ENCODE measurements around the gene IFITM5. TPM values are rescaled to one million over a fixed set of nuclear protein-coding genes. Genes with fewer than 3 reads are reported as not detected.
A peak's percentile ranks its signal among the peaks of the same experiment; 100 is the strongest.

The IFITM5 gene
- polyA plus RNA-seq, 1 donor from 2014 or later: not detected

DNA sequence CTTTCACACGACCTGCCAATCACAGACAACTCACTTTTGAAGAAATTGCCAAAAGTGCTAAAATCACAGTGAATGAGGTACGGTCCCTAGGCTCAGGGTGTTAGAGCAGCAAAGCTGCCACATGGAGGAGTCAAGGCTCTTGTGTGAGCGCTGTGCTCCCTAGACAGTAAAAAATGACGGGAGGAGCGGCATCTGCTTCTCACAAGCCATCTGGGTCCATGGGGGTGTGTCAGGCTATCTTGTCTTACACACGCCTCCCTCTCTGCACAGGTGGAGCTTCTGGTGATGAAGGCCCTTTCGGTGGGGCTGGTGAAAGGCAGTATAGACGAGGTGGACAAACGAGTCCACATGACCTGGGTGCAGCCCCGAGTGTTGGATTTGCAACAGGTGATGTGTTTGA is 47.8 kb downstream of the IFITM5 start:
- H3K9ac ChIP-seq (ENCODE audit: low read length): no peak overlapping the region
- H4K20me1 ChIP-seq (ENCODE audit: insufficient read depth): no peaks in the 10 kb centered on the region
- no peak overlapping the region for H3K4me2 ChIP-seq (ENCODE audit: low read length)
- no peak for TF ChIP-seq TAF1 (IDR thresholded peaks at IDR 0.05; ENCODE audit: low read depth)
- no peak for TF ChIP-seq EZH2 (IDR thresholded peaks at IDR 0.05; ENCODE audit: borderline replicate concordance, insufficient read depth, low read length, poor library complexity, severe bottlenecking)
- TF ChIP-seq, protein P1, sequence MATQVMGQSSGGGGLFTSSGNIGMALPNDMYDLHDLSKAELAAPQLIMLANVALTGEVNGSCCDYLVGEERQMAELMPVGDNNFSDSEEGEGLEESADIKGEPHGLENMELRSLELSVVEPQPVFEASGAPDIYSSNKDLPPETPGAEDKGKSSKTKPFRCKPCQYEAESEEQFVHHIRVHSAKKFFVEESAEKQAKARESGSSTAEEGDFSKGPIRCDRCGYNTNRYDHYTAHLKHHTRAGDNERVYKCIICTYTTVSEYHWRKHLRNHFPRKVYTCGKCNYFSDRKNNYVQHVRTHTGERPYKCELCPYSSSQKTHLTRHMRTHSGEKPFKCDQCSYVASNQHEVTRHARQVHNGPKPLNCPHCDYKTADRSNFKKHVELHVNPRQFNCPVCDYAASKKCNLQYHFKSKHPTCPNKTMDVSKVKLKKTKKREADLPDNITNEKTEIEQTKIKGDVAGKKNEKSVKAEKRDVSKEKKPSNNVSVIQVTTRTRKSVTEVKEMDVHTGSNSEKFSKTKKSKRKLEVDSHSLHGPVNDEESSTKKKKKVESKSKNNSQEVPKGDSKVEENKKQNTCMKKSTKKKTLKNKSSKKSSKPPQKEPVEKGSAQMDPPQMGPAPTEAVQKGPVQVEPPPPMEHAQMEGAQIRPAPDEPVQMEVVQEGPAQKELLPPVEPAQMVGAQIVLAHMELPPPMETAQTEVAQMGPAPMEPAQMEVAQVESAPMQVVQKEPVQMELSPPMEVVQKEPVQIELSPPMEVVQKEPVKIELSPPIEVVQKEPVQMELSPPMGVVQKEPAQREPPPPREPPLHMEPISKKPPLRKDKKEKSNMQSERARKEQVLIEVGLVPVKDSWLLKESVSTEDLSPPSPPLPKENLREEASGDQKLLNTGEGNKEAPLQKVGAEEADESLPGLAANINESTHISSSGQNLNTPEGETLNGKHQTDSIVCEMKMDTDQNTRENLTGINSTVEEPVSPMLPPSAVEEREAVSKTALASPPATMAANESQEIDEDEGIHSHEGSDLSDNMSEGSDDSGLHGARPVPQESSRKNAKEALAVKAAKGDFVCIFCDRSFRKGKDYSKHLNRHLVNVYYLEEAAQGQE (IDR thresholded peaks at IDR 0.05; ENCODE audit: borderline replicate concordance): no peak
- no peak for TF ChIP-seq MXI1 (conservative IDR thresholded peaks at IDR 0.05; ENCODE audit: poor library complexity, severe bottlenecking)
- TF ChIP-seq EP300 (conservative IDR thresholded peaks at IDR 0.05; ENCODE audit: poor library complexity, severe bottlenecking): no peak
- TF ChIP-seq SMC3 (conservative IDR thresholded peaks at IDR 0.05; ENCODE audit: poor library complexity): no peak
- TF ChIP-seq, protein P2, sequence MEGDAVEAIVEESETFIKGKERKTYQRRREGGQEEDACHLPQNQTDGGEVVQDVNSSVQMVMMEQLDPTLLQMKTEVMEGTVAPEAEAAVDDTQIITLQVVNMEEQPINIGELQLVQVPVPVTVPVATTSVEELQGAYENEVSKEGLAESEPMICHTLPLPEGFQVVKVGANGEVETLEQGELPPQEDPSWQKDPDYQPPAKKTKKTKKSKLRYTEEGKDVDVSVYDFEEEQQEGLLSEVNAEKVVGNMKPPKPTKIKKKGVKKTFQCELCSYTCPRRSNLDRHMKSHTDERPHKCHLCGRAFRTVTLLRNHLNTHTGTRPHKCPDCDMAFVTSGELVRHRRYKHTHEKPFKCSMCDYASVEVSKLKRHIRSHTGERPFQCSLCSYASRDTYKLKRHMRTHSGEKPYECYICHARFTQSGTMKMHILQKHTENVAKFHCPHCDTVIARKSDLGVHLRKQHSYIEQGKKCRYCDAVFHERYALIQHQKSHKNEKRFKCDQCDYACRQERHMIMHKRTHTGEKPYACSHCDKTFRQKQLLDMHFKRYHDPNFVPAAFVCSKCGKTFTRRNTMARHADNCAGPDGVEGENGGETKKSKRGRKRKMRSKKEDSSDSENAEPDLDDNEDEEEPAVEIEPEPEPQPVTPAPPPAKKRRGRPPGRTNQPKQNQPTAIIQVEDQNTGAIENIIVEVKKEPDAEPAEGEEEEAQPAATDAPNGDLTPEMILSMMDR (IDR thresholded peaks at IDR 0.05; ENCODE audit: poor library complexity, severe bottlenecking): no peak
- no peak for TF ChIP-seq RAD21 (conservative IDR thresholded peaks at IDR 0.05)
- TF ChIP-seq POLR2AphosphoS5 (IDR thresholded peaks at IDR 0.05): no peak
- H3K79me2 ChIP-seq (replicated peaks; ENCODE audit: insufficient read depth, low read length): no peaks in the 10 kb centered on the region
- no peaks in the 10 kb centered on the region for H3K36me3 ChIP-seq (ENCODE audit: insufficient read depth, low read length)
- no peak overlapping the region for H3K4me3 ChIP-seq (ENCODE audit: low read length)
- no peak overlapping the region for H3K27ac ChIP-seq (ENCODE audit: low read length)
- no peaks in the 10 kb centered on the region for H3K9me2 ChIP-seq (ENCODE audit: insufficient read depth, low read length)
- H3K9me3 ChIP-seq (ENCODE audit: low read length): no peaks in the 10 kb centered on the region
- no peaks in the 10 kb centered on the region for H3K27me3 ChIP-seq (ENCODE audit: insufficient read depth, low read depth, low read length)
- H2AFZ ChIP-seq (ENCODE audit: low read depth, low read length): no peak overlapping the region
- H3F3A ChIP-seq (ENCODE audit: insufficient read depth, low read length, poor library complexity, severe bottlenecking): no peaks in the 10 kb centered on the region

DNA sequence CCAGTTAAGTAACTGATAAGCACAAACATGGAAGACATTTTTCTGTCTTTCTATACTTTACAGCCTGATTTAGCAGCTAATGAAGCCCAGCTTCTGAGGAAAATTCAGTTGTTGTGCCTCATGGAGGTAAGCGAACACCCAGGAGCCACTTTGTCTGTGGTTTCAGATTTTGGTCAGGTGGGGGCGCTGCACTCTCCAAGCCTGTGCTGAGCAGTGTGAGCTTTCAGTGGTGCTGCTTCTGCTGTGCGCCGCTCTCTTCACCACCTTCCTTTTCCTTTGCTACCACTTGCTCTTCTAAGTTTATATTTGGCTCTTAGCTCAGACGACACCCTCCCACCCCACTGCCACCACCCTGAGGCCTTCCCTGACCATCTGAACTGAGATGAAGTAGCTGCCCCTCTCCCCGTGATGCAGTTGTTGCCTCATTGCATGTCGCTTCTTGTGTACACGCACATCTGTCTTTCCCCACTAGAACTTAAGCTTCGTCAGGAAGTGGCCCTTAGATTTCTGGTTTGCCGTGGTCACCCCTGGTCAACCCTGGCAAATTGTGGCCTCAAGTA is 48.5 kb downstream of the IFITM5 start:
- no peaks in the 10 kb centered on the region for H3K36me3 ChIP-seq (ENCODE audit: insufficient read depth, low read length)
- no peak overlapping the region for H3K9ac ChIP-seq (ENCODE audit: low read length)
- no peak overlapping the region for H3K4me3 ChIP-seq (ENCODE audit: low read length)
- no peak overlapping the region for H3K4me2 ChIP-seq (ENCODE audit: low read length)
- no peaks in the 10 kb centered on the region for H3K9me3 ChIP-seq (ENCODE audit: low read length)
- H3K27ac ChIP-seq (ENCODE audit: low read length): no peak overlapping the region
- H2AFZ ChIP-seq (ENCODE audit: low read depth, low read length): no peak overlapping the region
- TF ChIP-seq, protein P2 (IDR thresholded peaks at IDR 0.05; ENCODE audit: poor library complexity, severe bottlenecking): peak; percentile 59
- peak; percentile 40 for TF ChIP-seq RAD21 (conservative IDR thresholded peaks at IDR 0.05)
- peak; percentile 60 for TF ChIP-seq SMC3 (conservative IDR thresholded peaks at IDR 0.05; ENCODE audit: poor library complexity)
- no peak for TF ChIP-seq POLR2AphosphoS5 (IDR thresholded peaks at IDR 0.05)
- no peaks in the 10 kb centered on the region for H3F3A ChIP-seq (ENCODE audit: insufficient read depth, low read length, poor library complexity, severe bottlenecking)
- no peaks in the 10 kb centered on the region for H3K79me2 ChIP-seq (replicated peaks; ENCODE audit: insufficient read depth, low read length)
- no peaks in the 10 kb centered on the region for H3K9me2 ChIP-seq (ENCODE audit: insufficient read depth, low read length)
- no peaks in the 10 kb centered on the region for H4K20me1 ChIP-seq (ENCODE audit: insufficient read depth)
- no peaks in the 10 kb centered on the region for H3K27me3 ChIP-seq (ENCODE audit: insufficient read depth, low read depth, low read length)
